HEK293 (cell line): ENCODE data around the gene SIDT1.

Experiments
- CTCF ChIA-PET: fragments of 350-600 bp; formaldehyde crosslinking; extraction: SDS; loops from one replicate; lab custom pipeline; 2021; ENCODE audit warnings: antibody characterized with exemption; lab: Yijun Ruan, JAX
- POLR2A ChIA-PET: fragments of 300-600 bp; formaldehyde crosslinking; extraction: SDS; loops from one replicate; lab custom pipeline; 2020; ENCODE audit warnings: antibody characterized with exemption, inconsistent platforms; lab: Yijun Ruan, JAX
- H3K27ac ChIP-seq: fragments of 200-500 bp; sonication (Bioruptor generic); 2 replicates; pipeline ENCODE4 v1.5.1; 2014; ENCODE audit warnings: low read depth, low read length, control low read depth, inconsistent platforms; ENCODE audit errors: extremely low read depth
- H3K36me3 ChIP-seq, 2 experiments: fragments of 200-500 bp in 1 of 2; sonication (Bioruptor generic) in 1 of 2; 1 replicate in 1 of 2; 2 replicates in 1 of 2; pipeline ENCODE4 v1.5.1; 2014 to 2017; ENCODE audit warnings: inconsistent platforms in 2 of 2, low read length in 2 of 2; ENCODE audit not compliant: control insufficient read depth in 2 of 2, insufficient read depth in 1 of 2
- H3K4me1 ChIP-seq: fragments of 200-500 bp; sonication (Bioruptor generic); 2 replicates; pipeline ENCODE4 v1.5.1; 2014; ENCODE audit warnings: mild to moderate bottlenecking, low read length, inconsistent platforms; ENCODE audit not compliant: control insufficient read depth, insufficient read depth
- H3K4me3 ChIP-seq: 2 replicates; pipeline ENCODE4 v1.5.1; 2011; ENCODE audit warnings: low read depth, mild to moderate bottlenecking, control low read depth, low read length, moderate library complexity
- H3K9me3 ChIP-seq: fragments of 200-500 bp; sonication (Bioruptor generic); 2 replicates; pipeline ENCODE4 v1.5.1; 2014; ENCODE audit warnings: low read depth, low read length, inconsistent platforms; ENCODE audit not compliant: control insufficient read depth, insufficient read depth
- GLIS2 ChIP-seq: fragments of 450-650 bp; formaldehyde crosslinking; IDR thresholded peaks from 2 replicates; pipeline ENCODE4 v1.5.1; 2016; ENCODE audit warnings: missing biosample characterization, missing genetic modification characterization
- KLF1 ChIP-seq: fragments of 450-650 bp; formaldehyde crosslinking; IDR thresholded peaks from 2 replicates; pipeline ENCODE4 v1.5.1; 2016; ENCODE audit warnings: missing biosample characterization, missing genetic modification characterization
- OSR2 ChIP-seq: fragments of 450-650 bp; formaldehyde crosslinking; IDR thresholded peaks from 2 replicates; pipeline ENCODE4 v1.5.1; 2016; ENCODE audit warnings: missing biosample characterization, missing genetic modification characterization
- PRDM2 ChIP-seq: fragments of 450-650 bp; formaldehyde crosslinking; IDR thresholded peaks from 2 replicates; pipeline ENCODE4 v1.5.1; 2016; ENCODE audit warnings: missing biosample characterization, missing genetic modification characterization, borderline replicate concordance
- ZBTB11 ChIP-seq: fragments of 450-650 bp; formaldehyde crosslinking; conservative IDR thresholded peaks from 2 replicates; pipeline ENCODE4 v1.5.1; 2016; ENCODE audit warnings: low read depth, missing biosample characterization, missing genetic modification characterization
- ZBTB21 ChIP-seq: fragments of 450-650 bp; formaldehyde crosslinking; IDR thresholded peaks from 2 replicates; pipeline ENCODE4 v1.5.1; 2017; ENCODE audit warnings: missing biosample characterization, missing genetic modification characterization
- ZNF10 ChIP-seq: fragments of 450-650 bp; formaldehyde crosslinking; IDR thresholded peaks from 2 replicates; pipeline ENCODE4 v1.5.1; 2017; ENCODE audit warnings: missing biosample characterization, missing genetic modification characterization
- ZNF155 ChIP-seq: fragments of 450-650 bp; formaldehyde crosslinking; IDR thresholded peaks from 2 replicates; pipeline ENCODE4 v1.5.1; 2016; ENCODE audit warnings: missing biosample characterization, missing genetic modification characterization
- ZNF16 ChIP-seq: fragments of 450-650 bp; formaldehyde crosslinking; IDR thresholded peaks from 2 replicates; pipeline ENCODE4 v1.5.1; 2016; ENCODE audit warnings: low read depth, missing biosample characterization, missing genetic modification characterization
- ZNF18 ChIP-seq: fragments of 450-650 bp; formaldehyde crosslinking; IDR thresholded peaks from 2 replicates; pipeline ENCODE4 v1.5.1; 2016; ENCODE audit warnings: missing biosample characterization, missing genetic modification characterization
- ZNF223 ChIP-seq: fragments of 450-650 bp; formaldehyde crosslinking; IDR thresholded peaks from 2 replicates; pipeline ENCODE4 v1.5.1; 2016; ENCODE audit warnings: missing biosample characterization, missing genetic modification characterization
- ZNF266 ChIP-seq: fragments of 450-650 bp; formaldehyde crosslinking; IDR thresholded peaks from 2 replicates; pipeline ENCODE4 v1.5.1; 2016; ENCODE audit warnings: missing biosample characterization, missing genetic modification characterization, low read depth
- ZNF341 ChIP-seq: fragments of 450-650 bp; formaldehyde crosslinking; IDR thresholded peaks from 2 replicates; pipeline ENCODE4; 2016; ENCODE audit warnings: low read depth, missing biosample characterization, missing genetic modification characterization
- ZNF354C ChIP-seq: fragments of 450-650 bp; formaldehyde crosslinking; IDR thresholded peaks from 2 replicates; pipeline ENCODE4 v1.5.1; 2016; ENCODE audit warnings: missing biosample characterization, missing genetic modification characterization, low read depth, borderline replicate concordance
- ZNF529 ChIP-seq: fragments of 450-650 bp; formaldehyde crosslinking; IDR thresholded peaks from 2 replicates; pipeline ENCODE4 v1.5.1; 2017; ENCODE audit warnings: missing genetic modification characterization, missing biosample characterization; ENCODE audit not compliant: insufficient replicate concordance
- ZNF549 ChIP-seq: fragments of 450-650 bp; IDR thresholded peaks from 2 replicates; pipeline ENCODE4 v1.5.1; 2018; ENCODE audit warnings: missing biosample characterization, missing genetic modification characterization, mild to moderate bottlenecking, inconsistent platforms, moderate library complexity
- ZNF560 ChIP-seq: fragments of 450-650 bp; formaldehyde crosslinking; IDR thresholded peaks from 2 replicates; pipeline ENCODE4 v1.5.1; 2017; ENCODE audit warnings: missing biosample characterization, missing genetic modification characterization, borderline replicate concordance
- ZNF623 ChIP-seq: fragments of 450-650 bp; formaldehyde crosslinking; IDR thresholded peaks from 2 replicates; pipeline ENCODE4 v1.5.1; 2016; ENCODE audit warnings: missing biosample characterization, missing genetic modification characterization
- ZNF670 ChIP-seq: fragments of 450-650 bp; formaldehyde crosslinking; IDR thresholded peaks from 2 replicates; pipeline ENCODE4 v1.5.1; 2016; ENCODE audit warnings: missing biosample characterization, missing genetic modification characterization, low read depth
- ZNF701 ChIP-seq: fragments of 450-650 bp; formaldehyde crosslinking; IDR thresholded peaks from 2 replicates; pipeline ENCODE4 v1.5.1; 2016; ENCODE audit warnings: missing biosample characterization, missing genetic modification characterization
- ZNF704 ChIP-seq: fragments of 450-650 bp; formaldehyde crosslinking; IDR thresholded peaks from 2 replicates; pipeline ENCODE4 v1.5.1; 2016; ENCODE audit warnings: missing biosample characterization, missing genetic modification characterization
- ZNF707 ChIP-seq: fragments of 450-650 bp; formaldehyde crosslinking; IDR thresholded peaks from 2 replicates; pipeline ENCODE4 v1.5.1; 2016; ENCODE audit warnings: missing biosample characterization, missing genetic modification characterization
- ZNF777 ChIP-seq: fragments of 450-650 bp; formaldehyde crosslinking; IDR thresholded peaks from 2 replicates; pipeline ENCODE4 v1.5.1; 2017; ENCODE audit warnings: missing biosample characterization, missing genetic modification characterization, borderline replicate concordance
- ZNF791 ChIP-seq: fragments of 450-650 bp; formaldehyde crosslinking; IDR thresholded peaks from 2 replicates; pipeline ENCODE4 v1.5.1; 2016; ENCODE audit warnings: missing biosample characterization, missing genetic modification characterization

Gene SIDT1

GRCh38 chr3:113499081-113499480, 33.3 kb upstream of the SIDT1 start (continued):
- TF ChIP-seq ZBTB21 (tag by site-specific recombination) (no peak), PRDM2 (tag by site-specific recombination) (no peak), ZNF670 (tag by site-specific recombination) (no peak), ZNF529 (tag by site-specific recombination) (no peak), ZNF549 (tag by site-specific recombination) (no peak), ZNF354C (tag by site-specific recombination) (no peak)

GRCh38 chr3:113501597-113501996, 30.8 kb upstream of the SIDT1 start:
- POLR2A ChIA-PET: no interaction called here
- no peaks in the 10 kb centered on the region for H3K9me3 ChIP-seq
- TF ChIP-seq ZNF791 (tag by site-specific recombination) (no peak), ZNF10 (tag by site-specific recombination) (no peak), GLIS2 (no peak), OSR2 (tag by site-specific recombination) (no peak), ZNF266 (tag by site-specific recombination) (no peak), ZNF16 (tag by site-specific recombination) (no peak), ZNF704 (tag by site-specific recombination) (no peak), ZNF701 (no peak), ZNF707 (tag by site-specific recombination) (no peak), ZNF623 (tag by site-specific recombination) (no peak), ZNF155 (no peak)
- TF ChIP-seq, all 188 proteins: peak for 0
- Histone ChIP-seq H3K27ac (no peak overlapping the region), H3K4me1 (no peaks in the 10 kb centered on the region), H3K4me3 (no peak overlapping the region), H3K36me3 (peaks cover 4 to 51% of the 10 kb centered on the region in 2 experiments)
- CTCF ChIA-PET: no interaction called here

GRCh38 chr3:113505867-113506266, 26.5 kb upstream of the SIDT1 start:
- CTCF ChIA-PET: no interaction called here
- no peaks in the 10 kb centered on the region for H3K9me3 ChIP-seq
- TF ChIP-seq ZNF341 (no peak), ZNF223 (tag by site-specific recombination) (no peak), ZNF560 (tag by site-specific recombination) (no peak), ZNF18 (tag by site-specific recombination) (no peak), ZBTB11 (no peak), ZNF777 (no peak), KLF1 (tag by site-specific recombination) (no peak)

More at GRCh38 chr3:113505867-113506266, 26.5 kb upstream of the SIDT1 start:
- POLR2A ChIA-PET: interaction anchor here (0.8 kb wide), 1 partner anchor 9 kb away, joined by 3 read pairs; the partner anchor contains the start of gene SPICE1
- Histone ChIP-seq H3K4me1 (0 out of 2 replicates have a peak, but pooled peaks cover 4% of the 10 kb centered on the region), H3K36me3 (peaks cover 0 to 27% of the 10 kb centered on the region in 2 experiments; a peak in 1 of 3 replicates), H3K4me3 (no peak overlapping the region), H3K27ac (no peak overlapping the region)
